Measurements from ENCODE around the gene NDUFA8.

The NDUFA8 gene

DNA sequence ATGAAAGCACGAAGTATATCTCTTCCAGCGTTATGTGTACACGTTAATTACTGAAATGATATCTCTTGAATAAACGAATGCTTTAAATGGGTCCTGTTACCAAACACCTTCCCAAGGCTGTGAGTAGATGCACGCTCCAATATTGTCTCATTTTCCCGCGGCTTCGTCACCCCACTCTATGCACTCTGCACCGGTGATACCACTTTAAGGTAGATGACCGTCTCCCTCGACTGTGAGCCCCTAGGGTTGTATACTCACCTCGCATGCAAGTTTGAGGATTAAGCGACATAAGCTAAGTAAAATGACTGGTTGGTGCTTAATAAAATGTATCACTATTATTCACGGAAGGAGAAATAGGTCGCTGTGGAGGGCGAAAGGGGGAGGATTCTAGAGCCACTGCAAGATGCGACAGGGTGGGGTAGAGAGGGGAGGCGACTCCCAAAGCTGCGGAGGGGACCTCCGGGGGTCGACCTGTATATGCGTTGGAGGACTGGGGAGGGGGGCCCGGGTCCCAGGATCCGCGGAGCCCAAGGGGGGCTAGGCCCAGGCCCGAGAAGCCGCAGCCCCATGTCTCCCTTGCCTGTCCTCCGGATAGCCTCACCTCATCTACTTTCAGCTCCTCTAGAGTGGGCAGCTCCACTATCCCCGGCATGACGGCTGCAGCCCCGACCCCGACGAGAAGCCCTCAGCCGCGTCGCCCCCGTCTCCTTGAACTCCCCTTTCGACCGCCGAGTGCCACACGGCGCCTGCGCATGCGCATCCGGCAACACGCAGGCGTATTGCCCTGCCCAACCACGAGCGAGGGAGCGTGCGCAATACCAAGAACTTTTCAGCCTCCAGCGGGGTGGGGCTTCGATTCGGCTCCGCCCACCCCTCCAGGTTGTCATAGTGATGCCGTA lies at the start of gene NDUFA8, which contains the start of gene MORN5:
Gene NDUFA8 (minus strand): TSS at position 754 of the 899 bp plus-strand sequence. CDS start 102 bp downstream, at position 652.
Gene MORN5 (plus strand): TSS at position 883 of the 899 bp plus-strand sequence. CDS start 65 bp downstream, outside the sequence.
- peak; percentile 84 to 92 for DNase-seq

DNA sequence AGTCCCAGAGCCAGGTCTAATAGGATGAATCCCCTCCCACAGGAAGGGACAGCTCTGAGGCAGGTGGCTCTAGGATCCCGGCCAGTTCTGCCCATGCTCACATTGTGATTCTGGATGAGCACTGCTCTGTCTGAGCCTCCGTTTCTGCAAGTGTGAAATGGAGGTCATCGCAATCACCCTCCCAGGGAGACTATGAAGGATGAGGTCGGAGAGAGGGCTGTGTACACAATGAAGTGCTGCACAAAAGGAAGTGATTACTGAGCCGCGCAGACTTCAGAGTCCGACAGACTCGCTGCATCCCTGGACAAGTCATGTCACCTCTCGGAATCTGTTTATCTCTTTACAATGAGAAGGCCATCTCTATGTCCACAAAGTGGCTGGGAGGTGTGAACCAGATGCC lies 47.5 kb upstream of the NDUFA8 start:
- no peak for DNase-seq

DNA sequence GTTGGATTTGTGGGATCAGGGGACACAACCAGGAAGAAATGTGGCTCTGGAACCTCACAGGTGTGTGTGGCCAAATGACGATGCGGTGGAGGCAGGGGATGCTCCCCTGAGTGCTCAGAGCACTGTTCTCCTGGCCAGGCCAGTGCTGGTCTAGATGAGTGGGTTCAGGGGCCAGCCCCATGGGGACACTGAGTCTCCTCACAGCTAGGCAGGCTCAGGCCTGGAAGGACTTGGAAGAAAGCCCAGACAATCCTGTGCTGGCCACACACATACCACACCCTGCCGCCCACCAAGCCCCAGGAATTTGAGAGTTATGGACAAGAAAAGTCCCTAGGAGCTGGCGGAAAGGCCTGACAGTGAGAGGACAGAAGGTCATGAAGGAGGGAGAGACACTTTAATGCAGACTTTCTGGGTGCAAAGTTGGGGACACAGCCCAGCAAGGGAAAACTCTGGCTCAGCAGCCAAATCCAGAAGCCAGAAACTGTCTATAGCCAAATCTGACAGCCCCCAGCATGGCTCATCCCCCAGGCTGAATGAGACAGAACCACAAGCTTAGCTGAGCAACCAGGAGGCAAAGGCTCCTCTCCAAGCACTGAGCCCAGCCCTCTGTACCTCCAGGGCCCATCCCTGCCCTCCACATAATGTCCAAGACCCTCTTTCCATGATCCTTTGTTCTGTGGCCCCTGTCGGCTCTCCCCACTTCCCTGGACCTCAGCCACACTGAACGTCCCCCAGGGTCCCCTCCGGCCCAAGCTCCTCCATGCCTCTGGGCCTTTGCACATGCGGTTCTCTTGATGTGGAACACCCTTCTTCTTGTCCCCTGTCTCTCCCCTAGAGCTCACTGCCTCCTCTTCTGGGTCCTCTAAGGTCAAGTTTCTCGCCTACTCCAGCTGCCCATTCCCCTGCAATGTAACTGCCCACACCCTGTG lies 46.8 kb upstream of the NDUFA8 start:
- DNase-seq, result no peak

DNA sequence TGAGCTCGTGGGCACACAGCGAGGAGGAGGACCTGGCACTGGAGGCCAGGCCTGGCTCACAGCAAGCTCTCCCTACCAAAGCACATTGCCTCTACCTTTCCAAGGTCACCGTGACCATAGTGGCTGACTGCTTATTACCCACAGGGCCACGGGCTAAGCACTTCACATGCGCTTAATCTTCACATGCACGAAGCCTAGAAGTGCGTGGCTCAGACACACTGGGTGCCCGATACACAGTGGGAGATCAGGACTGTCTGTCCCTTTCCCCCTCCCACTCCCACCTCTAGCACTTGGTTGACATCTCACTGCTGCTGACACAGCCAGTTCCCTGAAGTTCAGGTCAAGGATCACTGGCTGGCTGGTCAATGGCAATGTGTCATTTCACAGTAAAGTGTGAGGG lies 45.6 kb upstream of the NDUFA8 start:
- no peak for DNase-seq

DNA sequence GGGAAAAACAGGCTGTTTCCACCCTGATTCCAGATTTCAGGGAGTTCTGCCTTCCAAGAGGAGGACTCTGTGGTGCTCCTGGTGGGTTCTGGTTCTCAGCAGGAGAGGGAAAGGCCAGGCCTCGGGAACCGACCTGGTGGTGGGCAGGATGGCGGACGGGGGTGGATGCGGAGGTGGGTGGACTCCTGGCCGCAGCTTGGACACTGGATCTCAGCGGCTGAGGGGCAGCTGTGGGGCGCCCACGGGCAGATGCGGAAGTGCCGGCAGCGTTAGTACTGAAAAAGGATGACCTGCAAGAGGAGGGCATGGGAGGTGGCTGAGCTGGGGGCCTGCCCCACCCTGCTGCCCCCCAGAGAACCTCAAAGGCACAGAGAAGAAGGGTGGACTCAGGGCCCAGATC lies 44.9 kb upstream of the NDUFA8 start:
- DNase-seq, result no peak

DNA sequence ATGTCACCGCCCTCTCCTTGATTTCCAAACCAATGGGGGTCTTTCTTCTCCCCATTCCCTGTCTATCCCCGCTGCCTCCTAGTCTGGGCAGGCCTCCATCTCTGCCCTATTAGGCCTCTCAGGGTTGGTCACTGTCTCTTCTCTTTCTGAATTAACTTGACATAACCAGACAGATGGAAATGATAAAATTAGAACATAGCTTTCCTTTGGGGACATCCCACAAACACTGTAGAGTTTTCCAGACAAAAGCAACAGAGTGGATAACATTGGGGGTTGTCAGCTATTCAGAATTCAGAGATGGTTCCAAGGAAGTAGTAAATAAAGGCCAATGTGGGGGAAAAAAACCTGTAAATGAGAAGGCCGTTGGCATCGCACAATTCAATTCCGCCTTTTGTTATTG lies 44.5 kb upstream of the NDUFA8 start:
- DNase-seq, result no peak

DNA sequence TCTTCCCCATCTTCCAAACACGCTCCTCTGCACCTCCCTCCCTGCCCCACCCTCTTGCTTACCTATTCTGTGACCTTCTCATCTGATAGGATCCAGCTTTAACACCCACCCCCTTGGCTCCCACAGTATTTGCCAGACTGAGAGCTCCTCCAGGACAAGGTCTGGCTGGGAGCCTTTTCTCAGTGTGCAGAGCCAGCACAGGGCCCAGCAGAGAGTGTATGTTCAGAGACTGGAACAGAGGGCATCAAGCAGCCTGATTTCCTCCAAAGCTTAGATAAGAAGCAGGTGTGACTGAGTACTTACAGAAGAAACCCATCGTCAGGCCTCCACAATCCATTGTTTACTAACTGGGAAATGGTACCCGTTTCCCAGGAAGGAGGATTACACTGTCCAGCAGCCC lies 42.5 kb upstream of the NDUFA8 start:
- no peak for DNase-seq

DNA sequence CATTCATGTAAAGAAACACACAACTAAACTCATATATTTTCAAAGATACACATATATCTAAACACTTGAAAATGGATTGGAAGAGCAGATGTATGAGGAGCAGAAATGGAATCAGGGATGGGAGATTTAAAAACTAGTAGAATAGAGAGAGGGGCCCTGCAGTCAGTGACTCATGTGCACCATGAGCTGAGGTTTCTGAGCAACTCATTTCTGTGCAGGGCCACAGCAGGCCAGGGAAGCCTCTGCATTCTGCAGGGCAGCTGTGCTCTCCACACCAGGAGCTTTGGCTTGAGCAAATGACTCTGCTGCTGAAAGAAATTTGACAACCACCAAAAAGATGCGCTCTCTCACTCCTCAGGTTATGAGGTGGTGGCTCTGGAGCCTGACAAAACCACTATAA lies 42.1 kb upstream of the NDUFA8 start:
- DNase-seq, result peak in 1 of 2 donors; percentile 13

DNA sequence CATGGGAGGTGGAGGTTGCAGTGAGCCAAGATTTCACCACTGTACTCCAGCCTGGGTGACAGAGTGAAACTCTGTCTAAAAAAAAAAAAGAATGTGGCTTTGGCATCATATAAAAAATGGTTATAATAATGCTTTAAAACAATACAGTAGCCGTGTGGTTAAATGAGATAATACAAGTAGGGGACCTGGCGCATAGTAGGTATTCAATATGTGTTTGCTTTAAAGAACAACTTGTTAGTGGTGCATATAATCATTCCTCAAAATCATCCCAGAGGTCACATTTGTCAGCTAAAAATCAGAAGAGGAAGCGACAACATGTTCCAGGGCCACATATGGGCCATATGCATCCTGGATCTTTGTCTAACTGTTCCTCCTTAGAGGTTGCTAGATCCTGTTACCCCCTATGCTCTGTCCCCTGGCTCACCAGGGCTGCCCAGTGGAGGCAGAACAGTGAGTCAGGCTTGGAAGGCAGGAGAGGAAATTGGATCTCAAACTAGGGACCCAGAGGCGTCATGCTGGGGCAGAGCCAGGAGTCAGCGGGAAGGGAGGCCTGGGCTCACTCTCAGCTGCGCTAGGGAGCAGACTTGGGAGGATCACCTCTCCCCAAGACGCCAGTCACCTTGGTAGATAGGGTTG lies 41.5 kb upstream of the NDUFA8 start:
- DNase-seq, result peak in 1 of 2 donors; percentile 12

DNA sequence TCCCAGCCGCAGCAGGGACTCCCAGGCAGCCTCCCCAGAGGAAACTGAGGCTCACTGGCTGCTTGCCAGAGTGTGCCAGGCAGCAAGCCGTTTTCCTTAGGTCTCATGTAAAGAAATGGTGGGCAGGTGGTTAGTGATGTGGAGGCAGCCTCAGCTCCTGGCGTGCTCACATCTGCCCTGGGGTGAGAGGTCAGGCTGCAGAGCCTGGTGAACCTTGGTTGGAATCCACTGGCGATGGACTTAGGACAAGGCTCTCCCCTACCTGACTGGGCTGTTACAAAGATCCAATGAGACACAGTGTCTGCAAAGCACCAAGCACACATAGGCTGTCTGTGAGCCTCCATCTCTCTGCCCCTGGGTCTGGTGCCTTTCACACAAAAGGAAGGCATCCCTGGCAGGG lies 38.3 kb upstream of the NDUFA8 start:
- DNase-seq, result no peak

DNA sequence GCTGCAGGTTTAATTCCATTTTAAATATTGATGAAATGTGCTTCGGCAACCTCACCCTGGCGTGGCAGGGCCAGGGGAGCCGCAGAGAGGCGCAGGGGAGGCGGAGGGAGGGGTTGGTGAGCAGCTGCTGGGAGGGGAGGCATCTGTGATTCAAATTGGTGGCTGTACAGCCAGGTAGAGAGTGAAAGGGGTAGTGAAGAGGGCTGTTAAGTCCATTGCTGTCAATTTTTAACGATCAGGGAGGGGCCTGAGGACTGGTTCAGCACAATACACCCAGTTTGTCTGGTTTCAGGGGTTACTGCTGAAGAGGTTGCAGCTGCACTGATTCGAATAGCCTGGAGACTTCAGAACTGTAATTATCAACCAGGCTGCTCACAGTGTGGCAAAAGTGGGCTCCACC lies 37.8 kb upstream of the NDUFA8 start:
- no peak for DNase-seq

DNA sequence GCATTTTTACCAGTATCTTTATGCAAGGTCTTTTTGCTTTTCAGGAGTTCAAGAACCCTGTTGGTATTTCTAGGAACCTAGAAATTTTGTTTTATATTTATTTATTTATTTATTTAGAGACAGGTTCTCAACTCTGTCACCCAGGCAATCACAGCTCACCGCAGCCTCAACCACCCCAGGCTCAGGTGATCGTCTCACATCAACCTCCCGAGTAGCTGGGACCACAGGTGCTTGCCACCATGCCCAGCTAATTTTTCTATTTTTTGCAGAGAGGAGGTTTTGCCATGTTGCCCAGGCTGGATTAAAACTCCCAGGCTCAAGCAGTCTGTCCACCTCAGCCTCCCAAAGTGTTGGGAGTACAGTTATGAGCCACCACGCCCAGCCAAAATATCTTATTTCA lies 36.3 kb upstream of the NDUFA8 start:
- no peak for DNase-seq

DNA sequence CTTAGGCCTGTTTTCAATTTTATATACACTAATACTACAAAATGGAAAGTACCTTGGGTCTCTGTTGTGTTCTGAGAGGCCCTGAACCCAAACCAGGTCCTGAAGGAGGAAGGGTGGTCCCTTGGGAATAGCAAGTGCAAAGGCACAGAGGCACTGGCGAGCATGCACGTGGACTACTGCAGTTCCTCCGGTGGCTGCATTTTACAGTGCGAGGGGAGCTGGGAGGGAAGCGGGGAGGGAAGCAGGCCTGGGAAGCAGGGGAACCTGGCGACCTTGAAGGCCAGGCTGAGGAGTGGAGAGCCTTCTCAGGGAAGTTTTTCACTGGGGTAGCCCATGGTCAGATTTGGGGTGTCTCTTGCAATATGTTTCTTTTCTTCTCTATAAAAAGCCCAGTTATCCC lies 34.1 kb upstream of the NDUFA8 start:
- DNase-seq, result no peak

DNA sequence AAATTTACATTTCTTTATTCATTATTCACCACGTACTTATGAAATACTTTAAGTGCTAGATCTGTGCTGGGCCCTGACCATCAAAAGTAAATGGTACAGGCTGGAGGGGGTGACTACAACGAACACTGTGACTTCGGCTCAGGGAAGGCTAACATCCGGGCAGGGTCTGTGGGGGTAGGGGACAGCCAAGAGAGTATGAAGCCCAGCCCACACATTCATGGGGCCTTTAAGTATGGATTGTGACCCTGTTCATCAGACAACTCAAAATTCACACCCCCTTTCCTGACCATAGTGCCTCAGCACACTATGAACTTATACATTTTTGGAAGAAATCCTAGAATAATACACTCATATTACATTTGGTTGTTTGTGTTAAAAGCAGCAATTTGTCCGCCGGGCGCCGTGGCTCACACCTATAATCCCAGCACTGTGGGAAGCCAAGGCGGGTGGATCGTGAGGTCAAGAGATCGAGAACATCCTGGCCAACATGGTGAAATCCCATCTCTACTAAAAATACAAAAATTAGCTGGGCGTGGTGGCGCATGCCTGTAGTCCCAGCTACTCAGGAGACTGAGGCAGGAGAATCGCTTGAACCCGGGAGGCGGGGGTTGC lies 33.4 kb upstream of the NDUFA8 start:
- no peak for DNase-seq

DNA sequence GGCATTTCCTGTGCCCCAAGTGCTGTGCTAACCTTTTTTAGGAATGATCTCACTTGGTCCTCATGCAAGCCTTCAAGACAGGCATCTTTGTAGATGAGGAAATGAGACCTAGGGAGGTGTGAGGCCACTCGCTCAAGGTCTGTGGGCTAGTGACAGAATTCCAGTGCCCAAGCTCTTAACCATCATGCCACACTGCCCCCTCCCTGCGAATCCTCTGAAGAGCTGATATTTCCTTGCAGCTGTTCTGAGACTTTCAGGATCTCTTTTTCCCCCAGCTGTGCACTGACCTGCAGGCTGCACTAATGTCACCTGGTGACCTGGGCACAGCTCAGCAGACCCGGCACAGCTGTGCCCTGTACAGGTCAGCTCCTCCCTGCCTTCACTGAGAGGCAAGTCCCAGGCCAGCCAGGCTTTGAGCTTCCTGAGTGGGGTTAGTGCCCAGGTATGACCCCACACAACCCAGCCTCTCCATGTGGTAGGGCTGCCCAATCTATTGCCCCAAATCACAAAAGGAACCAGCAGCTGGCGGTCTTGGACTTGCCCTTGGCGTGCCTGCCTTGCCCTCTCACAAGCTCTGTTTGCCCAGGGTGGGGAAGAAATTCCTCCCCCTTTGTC lies 32.8 kb upstream of the NDUFA8 start:
- no peak for DNase-seq

DNA sequence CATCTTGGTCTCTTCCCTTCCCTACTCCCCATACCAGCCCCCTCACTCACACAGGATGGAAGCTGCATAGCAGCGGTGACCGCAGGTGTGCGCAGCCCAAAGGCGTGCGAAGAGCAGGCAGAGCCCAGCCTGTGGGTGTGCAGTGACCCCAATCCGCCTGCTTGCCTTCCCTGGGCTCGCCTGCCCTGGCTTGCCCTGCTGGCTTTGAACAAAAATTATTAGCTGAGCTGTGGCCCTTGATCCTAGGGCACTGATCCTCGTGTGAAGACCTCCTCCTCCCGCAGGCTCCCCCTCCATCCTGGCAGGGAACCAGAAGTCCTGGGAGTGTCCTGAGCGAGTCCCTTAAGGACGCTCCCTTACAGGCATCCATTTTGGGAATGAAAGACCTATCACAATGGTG lies 32.0 kb upstream of the NDUFA8 start:
- DNase-seq, result no peak

DNA sequence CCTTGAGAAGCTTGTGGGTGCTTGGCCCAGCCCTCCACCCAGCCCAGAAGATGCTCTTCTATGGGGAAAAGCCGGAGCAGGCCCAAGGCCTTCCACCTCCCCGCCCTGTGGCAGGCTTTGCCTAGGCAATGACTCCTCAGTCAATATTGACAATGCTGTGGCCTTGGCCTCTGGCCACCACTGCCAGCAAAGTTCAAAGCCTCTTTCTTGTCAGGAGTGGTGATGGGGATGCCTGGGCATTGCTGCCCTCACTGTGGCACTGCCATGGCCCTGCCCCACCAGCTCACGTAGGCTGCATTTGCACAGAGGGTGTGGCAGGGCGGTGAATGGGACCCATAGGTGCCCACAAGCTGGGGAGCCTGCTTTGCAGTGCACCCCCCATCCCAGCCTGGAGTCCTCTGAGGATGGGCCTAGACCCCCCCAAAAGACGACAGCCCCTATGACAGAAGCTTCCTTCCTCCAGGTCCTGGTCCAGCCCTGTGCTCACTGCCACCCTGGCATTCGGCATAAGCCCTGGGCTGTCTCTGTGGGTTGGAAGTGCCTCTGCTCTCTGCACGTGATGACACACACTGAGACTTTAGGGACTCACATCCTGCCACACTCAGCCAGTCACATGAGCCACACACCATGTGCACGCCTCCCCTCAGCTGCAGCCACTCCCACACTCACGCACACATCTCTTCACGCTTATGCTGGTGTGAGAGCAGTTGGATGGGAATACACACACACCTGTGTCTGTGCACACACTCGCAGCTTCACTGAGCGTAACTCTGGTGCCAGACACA lies 31.2 kb upstream of the NDUFA8 start:
- DNase-seq, result no peak

DNA sequence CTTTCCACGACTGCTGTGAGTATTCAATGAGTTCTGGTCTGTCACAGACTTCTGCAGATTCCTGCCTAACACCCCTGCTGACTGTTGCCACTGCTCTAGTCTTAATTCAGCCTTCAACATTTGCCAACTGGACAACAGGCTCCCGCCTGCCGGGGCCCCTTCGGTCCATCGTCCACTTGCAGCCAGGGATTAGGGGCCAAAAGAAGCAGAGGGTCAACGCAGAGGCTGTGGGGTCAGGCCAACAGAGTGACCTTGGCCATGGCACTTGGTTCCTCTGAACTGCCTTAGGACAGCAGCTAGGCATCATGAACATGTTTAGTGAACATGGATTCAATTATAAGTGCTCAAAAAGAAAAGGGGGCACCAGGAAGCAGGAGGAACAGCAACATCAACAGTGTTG lies 28.8 kb upstream of the NDUFA8 start:
- DNase-seq, result no peak

DNA sequence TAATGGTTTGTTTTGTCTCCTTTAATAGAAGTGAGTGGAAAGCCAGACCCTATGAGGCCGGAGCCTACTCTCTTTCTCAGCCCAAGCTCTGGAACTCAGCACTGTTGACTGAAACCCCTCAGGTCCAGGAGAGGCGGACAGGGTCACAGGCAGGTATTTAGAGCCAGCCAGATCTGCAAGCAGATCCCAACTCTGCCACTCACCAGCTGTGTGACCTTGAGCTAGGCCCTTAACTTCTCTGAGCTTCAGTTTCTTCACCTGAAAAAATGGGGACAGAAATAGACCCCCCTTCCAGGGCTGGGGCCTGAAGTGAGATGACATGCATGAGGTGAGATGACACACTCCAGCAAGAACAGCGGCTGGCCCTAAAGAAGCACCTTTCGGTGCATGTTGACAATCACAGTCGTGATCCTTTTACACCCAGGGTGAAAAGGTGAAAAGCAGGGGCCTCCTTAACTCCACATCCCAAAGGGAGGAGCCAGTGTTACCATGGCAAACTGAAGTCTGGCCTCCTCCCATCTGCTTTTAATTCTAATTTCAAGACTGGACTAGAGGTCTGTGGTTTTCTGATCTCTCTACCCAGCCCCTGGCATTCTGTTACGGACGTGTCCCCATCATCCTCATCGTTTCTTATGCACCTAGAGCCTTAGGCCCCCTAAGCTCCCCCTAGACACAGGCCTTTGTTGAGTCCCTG lies 27.3 kb upstream of the NDUFA8 start:
- no peak for DNase-seq

DNA sequence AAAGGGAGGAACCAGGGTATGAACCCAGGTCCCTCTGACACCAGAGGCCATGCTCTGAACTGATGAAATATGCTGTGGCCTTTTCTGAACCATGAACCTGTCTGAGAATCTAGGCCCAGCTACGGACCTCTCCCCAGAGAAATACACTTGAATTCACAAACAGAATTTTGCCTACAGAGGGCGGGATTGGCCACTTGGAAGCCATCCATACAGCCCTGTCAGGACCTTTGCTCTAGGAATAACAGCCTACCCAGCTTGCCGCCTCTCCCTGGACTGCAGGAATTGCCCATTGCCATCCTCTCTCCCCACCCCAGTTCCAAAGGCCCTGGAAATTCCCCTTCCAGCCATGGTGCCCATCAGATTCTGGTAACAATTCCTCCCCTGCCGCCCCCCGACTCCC lies 26.7 kb upstream of the NDUFA8 start:
- DNase-seq, result no peak

DNA sequence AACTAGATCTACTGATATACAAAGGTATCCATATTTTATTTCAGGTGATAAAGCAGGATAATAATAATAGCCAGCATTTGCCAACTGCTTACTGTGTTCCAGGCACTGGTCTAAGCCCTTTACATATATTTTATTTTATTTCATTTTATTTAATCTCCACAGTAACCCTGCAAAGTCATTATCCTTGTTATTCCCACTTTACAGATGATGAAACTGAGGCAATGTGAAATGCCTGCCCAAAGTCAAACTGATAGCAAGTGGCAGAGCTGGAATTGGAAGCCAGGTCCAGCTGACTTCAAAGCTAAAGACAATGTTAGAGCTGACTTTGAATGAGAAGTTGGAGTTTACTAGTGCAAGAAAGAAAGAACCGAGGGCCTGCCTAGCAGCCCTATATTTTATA lies 25.0 kb upstream of the NDUFA8 start:
- no peak for DNase-seq
